ENCODE measurements around the gene ATP8B1.

ATP8B1 gene

DNA sequence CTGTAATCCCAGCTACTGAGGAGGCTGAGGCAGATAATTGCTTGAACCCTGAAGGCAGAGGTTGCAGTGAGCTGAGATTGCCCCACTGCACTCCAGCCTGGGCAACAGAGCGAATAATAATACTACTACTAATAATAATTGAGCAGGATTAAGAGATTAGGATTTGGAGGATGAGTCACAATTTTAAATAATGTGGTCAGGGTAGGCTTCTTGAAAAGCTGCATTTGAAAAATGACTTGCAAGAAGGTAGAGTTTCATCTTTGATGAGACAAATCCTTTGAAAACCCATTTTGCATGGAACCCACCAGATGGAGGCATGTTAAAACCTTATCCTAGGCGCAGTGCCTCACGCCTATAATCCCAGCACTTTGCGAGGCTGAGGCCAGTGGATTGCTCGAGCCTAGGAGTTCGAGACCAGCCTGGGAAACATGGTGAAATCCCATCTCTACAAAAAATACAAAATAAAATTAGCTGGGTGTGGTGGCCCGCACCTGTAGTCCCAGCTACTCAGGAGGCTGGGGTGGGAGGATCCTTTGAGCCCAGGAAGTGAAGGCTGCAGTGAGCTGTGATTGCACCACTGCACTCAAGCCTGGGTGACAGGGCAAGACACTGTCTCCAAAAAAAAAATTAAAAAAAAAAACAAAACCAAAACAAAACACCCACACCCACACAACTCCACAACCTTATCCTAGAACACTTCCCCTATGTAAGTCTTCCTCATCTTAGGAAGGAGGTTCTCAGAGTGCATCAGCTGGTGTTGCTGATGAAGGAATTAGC lies 3.3 kb upstream of the ATP8B1 start:
- peaks cover 11% of the 10 kb centered on the region for H3K4me1 Mint-ChIP-seq

DNA sequence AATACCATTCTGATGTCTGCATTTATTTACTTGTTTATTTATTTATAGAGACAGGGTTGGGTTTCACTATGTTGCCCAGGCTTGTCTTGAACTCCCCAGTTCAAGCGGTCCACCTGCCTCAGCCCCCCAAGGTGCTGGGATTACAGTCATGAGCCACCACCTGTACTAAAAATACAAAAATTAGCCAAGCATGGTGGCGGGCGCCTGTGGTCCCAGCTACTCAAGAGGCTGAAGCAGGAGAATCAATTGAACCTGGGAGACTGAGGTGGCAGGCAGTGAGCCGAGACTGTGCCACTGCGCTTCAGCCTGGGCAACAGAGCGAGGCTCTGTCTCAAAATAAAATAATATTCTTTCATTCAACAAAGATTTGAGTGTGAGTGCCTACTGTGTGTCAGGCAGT lies 2.0 kb upstream of the ATP8B1 start:
- Mint-ChIP-seq H3K9me3 (no peaks in the 10 kb centered on the region), H3K27ac (no peak overlapping the region), H3K27me3 (peaks cover 45% of the 10 kb centered on the region), H3K4me1 (peaks cover 16% of the 10 kb centered on the region), H3K4me3 (no peak overlapping the region), H3K36me3 (no peaks in the 10 kb centered on the region)

More for the DNA sequence above, 3.3 kb upstream of the ATP8B1 start:
- no peak overlapping the region for H3K4me3 Mint-ChIP-seq
- no peak overlapping the region for H3K27ac Mint-ChIP-seq
- no peaks in the 10 kb centered on the region for H3K9me3 Mint-ChIP-seq
- no peaks in the 10 kb centered on the region for H3K36me3 Mint-ChIP-seq
- peaks cover 36% of the 10 kb centered on the region for H3K27me3 Mint-ChIP-seq

DNA sequence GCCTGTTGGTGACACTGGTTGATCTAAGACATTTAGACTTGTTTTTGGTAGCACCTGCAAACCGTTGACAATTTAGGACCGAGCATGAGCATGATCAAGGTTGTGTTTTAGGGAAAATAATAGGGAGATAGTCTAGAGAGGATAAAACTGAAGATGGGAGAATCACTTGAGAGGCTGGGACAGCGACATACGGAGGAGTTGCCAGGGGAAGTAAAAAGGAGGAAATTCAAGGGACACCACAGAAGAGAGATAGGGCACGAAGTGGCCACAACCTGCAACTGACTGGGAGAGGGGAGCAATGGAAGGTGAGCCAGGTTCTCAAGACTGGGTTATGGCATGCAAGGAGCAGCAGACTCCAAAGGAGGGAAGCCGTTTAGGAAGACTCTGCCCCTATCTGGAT lies 1.4 kb upstream of the ATP8B1 start:
- Mint-ChIP-seq H3K4me3 (no peak overlapping the region), H3K27me3 (peaks cover 48% of the 10 kb centered on the region)

DNA sequence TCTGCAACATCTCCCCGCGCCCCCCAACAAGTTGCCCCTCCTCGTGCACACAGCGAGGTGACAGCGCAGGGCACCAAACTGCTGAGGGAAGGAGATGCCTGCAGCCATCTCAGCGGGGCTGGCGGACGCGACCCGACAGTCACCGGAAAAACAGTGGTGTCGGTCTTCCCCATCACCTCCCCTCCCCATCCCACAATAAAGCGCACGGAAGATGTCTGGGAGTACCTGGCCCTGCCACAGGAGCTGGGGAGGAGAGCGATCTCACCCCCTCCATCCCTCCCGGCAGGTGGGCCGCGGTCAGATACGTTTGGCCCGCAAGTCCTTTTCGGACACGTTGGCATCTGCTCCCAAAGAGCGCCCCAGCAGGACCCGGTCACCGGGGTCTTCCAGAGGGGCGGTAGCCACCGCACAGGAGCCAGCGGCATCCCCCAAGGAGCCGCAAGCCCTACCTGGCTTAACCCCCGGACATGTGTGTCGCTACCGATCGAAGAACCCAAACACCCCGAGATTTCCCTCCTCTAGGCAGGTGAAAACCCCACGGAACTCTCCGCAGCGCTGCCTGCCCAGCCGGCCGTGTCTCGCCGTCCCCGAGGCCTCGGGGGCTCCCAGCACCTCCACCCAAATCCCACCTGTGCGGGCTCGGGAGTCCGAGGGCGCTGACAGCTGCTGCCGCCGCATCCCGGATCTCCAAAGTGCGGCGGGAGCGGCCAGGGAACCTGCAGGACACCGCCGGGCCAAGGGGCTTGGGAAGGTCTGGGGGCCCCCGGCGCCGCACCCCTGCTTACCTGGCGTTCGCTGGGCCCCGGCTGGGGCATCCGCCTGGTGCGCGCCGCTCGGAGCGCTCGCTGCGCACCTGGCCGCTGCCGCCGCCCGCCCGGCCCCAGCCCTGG lies 657 bp downstream of the ATP8B1 start:
- Mint-ChIP-seq H3K9me3 (no peaks in the 10 kb centered on the region), H3K4me1 (peaks cover 16% of the 10 kb centered on the region), H3K4me3 (peak overlapping the region; percentile 73), H3K27ac (no peak overlapping the region), H3K27me3 (peaks cover 46% of the 10 kb centered on the region), H3K36me3 (no peaks in the 10 kb centered on the region)

More for the DNA sequence above, 1.4 kb upstream of the ATP8B1 start:
- H3K9me3 Mint-ChIP-seq, result no peaks in the 10 kb centered on the region
- no peaks in the 10 kb centered on the region for H3K36me3 Mint-ChIP-seq
- peaks cover 16% of the 10 kb centered on the region for H3K4me1 Mint-ChIP-seq
- no peak overlapping the region for H3K27ac Mint-ChIP-seq

DNA sequence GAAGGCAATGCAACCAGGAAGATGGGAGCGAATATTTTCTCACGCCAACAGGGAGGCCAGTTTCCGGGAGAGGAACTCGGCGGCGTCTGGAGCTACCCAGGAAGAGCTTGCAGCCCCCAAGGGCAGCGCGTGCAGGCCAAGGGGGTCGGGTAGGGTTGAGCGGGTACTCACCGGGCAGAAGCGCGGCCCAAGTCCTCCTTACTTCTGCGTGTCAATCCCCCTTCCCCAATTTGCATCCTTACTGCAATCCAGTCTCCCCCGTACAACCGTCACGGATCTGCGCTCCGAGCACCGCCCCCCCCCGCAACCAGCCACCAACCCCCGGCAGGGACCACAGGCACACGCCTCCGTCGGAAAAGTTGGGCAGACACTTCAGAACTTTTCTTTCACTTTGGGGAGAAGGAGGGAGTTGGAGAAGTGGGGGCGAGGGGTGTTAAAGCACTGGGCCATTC lies 1.3 kb downstream of the ATP8B1 start:
- Mint-ChIP-seq H3K27ac (no peak overlapping the region), H3K27me3 (peaks cover 43% of the 10 kb centered on the region), H3K36me3 (no peaks in the 10 kb centered on the region), H3K9me3 (no peaks in the 10 kb centered on the region), H3K4me3 (peak overlapping the region; percentile 73), H3K4me1 (peaks cover 16% of the 10 kb centered on the region)

DNA sequence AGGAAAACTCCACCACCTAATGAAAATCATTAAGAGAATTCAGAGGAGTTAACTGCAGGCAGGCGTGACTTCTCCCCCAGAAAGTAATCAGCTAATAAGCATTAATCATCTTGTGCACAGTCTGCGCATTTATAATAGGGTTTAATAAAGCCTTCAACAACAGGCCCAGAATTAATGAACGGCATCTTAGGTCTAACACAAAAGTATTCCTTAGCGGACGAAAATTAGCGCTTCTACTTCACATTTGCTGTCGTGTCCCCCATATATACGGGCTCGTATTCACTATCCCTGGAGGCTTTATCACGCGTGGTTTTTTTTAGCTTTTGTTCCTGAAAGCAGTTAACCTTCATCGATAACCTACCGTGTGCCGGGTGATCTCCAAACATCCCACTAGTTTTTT lies 1.8 kb downstream of the ATP8B1 start:
- H3K9me3 Mint-ChIP-seq, result no peaks in the 10 kb centered on the region
- peak overlapping the region; percentile 47 for H3K4me3 Mint-ChIP-seq
- H3K4me1 Mint-ChIP-seq, result peaks cover 16% of the 10 kb centered on the region
- H3K27me3 Mint-ChIP-seq, result peaks cover 42% of the 10 kb centered on the region
- no peak overlapping the region for H3K27ac Mint-ChIP-seq
- H3K36me3 Mint-ChIP-seq, result no peaks in the 10 kb centered on the region

DNA sequence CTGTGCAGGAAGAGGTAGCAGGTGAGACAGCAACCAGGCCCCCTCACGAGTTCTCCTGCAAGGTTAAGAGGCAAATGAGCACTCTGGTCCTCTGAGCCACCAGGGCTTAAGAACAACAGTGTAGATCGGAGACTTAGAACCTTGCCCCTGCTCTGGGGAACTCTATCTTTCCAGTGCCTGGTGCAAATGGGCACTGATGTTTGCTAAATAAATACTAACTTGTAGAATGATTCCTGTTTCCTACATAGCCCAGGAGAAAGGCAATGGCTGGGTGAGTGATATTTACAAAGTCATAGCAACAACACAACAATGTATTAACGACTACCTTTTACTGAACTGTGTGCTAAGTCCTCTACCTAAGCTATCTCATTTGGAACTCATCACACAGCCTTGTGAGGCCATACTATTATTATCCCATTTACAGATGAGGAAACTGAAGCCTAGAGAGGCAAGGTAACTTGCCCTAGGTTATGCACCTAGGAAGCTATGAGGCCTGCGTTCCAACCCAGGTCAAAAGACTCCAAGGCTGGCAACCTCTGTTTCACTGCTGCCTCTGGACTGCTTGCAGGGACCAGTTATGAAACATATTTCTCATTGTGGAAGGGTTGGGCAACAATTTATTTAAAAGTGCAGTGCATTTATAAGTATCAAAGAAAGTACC lies 4.3 kb downstream of the ATP8B1 start:
- H3K27ac Mint-ChIP-seq, result no peak overlapping the region
- no peak overlapping the region for H3K4me3 Mint-ChIP-seq
- H3K36me3 Mint-ChIP-seq, result no peaks in the 10 kb centered on the region
- H3K9me3 Mint-ChIP-seq, result no peaks in the 10 kb centered on the region
- H3K4me1 Mint-ChIP-seq, result peaks cover 16% of the 10 kb centered on the region
- peaks cover 29% of the 10 kb centered on the region for H3K27me3 Mint-ChIP-seq

DNA sequence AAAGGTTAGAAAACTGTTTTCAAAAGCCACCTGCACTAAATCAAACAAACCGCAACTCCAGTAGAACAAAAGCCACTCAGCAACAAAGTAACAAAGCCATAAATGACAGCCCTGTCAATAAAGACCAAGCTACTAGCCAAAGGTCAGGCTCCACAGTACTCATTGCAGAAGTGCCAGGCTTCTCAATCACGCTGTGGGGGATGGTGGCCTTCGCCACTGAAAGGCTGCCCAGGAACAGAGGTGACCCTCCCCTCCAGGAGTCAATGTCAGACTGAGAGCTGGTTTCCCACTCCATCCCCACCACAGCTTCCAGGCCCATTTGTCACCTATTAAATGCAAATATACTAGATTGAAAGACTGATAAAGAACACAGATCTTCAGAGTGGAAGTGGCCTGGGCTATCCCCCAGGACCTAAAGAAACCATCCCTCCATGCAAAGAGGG lies 5.9 kb downstream of the ATP8B1 start:
- Mint-ChIP-seq H3K4me3 (no peak overlapping the region), H3K27ac (no peak overlapping the region), H3K27me3 (peaks cover 29% of the 10 kb centered on the region), H3K9me3 (no peaks in the 10 kb centered on the region), H3K4me1 (peaks cover 13% of the 10 kb centered on the region), H3K36me3 (no peaks in the 10 kb centered on the region)

DNA sequence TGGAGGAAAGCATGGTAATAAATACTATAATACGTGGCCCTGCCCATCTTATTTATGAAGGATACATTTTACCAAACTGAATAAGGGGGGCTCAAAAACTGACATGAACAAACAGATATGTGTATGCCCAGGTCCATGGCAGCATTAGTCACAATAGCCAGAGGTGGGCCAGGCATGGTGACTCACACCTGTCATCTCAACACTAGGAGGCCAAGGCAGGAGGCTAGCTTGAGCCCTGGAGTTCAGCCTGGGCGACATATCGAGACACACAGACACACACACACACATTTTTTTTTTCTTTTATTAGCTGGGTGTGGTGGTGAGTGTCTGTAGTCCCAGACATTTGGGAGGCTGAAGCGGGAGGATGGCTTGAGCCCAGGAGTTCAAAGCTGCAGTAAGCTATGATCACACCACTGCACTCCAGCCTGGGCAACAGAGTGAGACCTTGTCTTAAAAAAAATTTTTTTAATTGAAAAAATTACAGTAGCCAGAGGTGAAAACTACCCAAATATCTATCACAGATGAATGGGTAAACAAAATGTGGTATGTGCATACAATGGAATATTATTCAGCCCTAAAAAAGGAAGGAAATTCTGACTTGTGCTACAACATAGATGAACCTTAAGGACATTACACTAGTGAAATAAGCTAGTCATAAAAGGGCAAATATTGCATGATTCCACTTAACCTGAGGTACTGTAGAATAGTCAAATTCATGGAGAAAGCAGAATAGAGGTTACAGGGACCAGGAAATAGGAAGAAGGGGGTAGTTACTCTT lies 8.0 kb downstream of the ATP8B1 start:
- Mint-ChIP-seq H3K4me3 (no peak overlapping the region), H3K36me3 (no peaks in the 10 kb centered on the region), H3K4me1 (no peaks in the 10 kb centered on the region), H3K27ac (no peak overlapping the region), H3K9me3 (no peaks in the 10 kb centered on the region), H3K27me3 (peaks cover 12% of the 10 kb centered on the region)

DNA sequence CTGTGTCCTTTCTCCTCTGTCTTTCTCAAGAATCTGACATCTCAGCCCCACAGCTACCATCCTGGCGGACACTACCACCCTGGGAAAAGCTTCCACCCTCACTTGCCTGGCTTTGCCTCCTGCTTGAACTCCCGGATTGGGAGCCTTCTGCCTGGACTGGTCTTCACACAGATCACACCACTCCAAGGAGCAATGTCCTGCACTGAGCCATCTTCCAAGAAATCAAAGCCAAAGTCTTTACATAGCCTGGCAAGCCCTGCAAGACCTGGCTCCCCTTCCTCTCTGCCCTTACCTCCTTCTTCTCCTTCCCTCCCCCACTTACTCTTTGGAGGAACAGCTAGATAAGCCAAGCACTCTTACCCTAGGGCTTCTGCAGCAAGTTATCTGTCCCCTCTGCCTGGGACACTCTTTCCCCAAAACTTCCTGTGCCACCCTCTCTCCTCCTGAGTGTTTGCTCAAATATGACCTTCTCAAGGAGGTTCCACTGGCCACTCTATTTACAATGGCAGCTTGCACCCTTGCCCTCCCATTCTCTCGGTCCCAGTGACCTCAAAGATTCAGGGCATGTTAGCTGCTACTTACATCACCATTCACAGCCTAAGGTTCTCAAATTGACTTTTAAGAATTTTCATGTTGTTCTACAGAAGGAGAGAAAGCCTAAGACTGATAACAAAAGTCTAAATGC lies 9.7 kb downstream of the ATP8B1 start:
- Mint-ChIP-seq H3K27me3 (peaks cover 6% of the 10 kb centered on the region), H3K27ac (no peak overlapping the region), H3K9me3 (no peaks in the 10 kb centered on the region), H3K4me3 (no peak overlapping the region), H3K36me3 (no peaks in the 10 kb centered on the region), H3K4me1 (no peaks in the 10 kb centered on the region)

DNA sequence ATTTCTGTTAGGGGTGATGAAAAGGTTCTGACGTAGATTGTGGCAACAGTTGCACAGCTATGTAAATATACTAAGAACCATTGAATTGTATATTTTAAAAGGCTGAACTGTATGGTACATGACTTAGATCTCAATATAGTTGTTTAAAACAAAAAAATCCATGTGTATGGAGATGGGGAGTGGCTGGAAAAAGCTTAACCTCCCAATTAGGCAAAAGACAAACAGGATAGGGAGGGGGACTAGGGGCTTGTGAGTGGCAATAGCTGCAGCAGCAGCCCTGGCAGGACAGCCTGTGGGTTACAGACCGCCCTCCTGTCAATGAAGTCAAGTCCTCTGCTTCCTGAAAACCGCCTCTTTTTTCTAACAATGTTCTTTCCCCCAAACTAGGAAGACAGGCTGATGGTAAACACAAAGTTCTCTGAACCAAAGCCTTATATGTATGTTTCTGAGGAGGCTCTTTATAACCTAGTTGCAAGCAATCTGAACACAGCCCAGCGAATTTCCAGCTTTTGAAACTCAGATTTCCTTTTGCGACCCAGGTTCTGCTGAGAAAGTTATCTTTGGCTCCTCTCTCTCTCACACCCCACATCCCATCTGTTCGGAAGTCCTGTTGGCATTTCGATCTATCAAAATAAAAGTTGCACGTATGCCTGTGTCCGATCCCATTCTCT lies 10.3 kb downstream of the ATP8B1 start:
- no peaks in the 10 kb centered on the region for H3K4me1 Mint-ChIP-seq
- H3K9me3 Mint-ChIP-seq, result no peaks in the 10 kb centered on the region
- no peak overlapping the region for H3K4me3 Mint-ChIP-seq
- no peaks in the 10 kb centered on the region for H3K36me3 Mint-ChIP-seq
- peaks cover 3% of the 10 kb centered on the region for H3K27me3 Mint-ChIP-seq
- no peak overlapping the region for H3K27ac Mint-ChIP-seq

DNA sequence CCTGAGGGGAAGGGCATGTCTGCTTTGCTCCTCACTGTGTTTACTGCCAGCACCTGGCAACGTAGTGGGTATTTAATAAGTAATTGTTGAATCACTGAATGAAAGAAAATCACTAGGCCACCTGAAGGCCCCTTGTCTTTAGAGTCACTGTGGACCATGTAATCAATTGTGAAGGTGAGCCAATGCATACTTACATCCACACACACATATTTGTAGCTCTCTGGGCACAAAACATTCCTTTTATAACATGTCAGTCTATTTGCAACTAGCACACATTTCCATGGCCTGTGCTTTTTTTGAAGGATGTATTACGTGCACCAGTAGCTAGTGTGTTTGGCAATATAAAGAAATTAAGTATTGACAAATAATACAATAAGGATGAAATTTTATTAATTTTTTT lies 11.2 kb downstream of the ATP8B1 start:
- Mint-ChIP-seq H3K27me3 (peaks cover 3% of the 10 kb centered on the region), H3K9me3 (no peaks in the 10 kb centered on the region), H3K4me1 (no peaks in the 10 kb centered on the region), H3K36me3 (no peaks in the 10 kb centered on the region), H3K4me3 (no peak overlapping the region), H3K27ac (no peak overlapping the region)

DNA sequence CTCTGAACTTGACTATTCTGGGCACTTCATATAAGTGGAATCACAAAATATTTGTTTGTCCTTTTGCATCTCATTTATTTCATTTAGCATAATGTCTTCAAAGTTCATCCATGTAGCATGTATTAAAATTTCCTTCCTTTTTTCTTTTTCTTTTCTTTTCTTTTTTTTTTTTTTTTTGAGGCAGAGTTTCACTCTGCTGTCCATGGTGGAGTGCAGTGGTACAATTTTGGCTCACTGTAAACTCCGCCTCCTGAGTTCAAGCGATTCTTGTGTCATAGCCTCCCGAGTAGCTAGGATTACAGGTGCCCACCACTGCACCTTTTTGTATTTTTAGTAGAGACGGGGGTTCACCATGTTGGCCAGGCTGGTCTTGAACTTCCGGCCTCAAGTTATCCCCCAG lies 11.9 kb downstream of the ATP8B1 start:
- H3K27me3 Mint-ChIP-seq, result peaks cover 3% of the 10 kb centered on the region
- H3K27ac Mint-ChIP-seq, result no peak overlapping the region
- H3K9me3 Mint-ChIP-seq, result no peaks in the 10 kb centered on the region
- H3K36me3 Mint-ChIP-seq, result no peaks in the 10 kb centered on the region
- H3K4me1 Mint-ChIP-seq, result no peaks in the 10 kb centered on the region
- H3K4me3 Mint-ChIP-seq, result no peak overlapping the region

DNA sequence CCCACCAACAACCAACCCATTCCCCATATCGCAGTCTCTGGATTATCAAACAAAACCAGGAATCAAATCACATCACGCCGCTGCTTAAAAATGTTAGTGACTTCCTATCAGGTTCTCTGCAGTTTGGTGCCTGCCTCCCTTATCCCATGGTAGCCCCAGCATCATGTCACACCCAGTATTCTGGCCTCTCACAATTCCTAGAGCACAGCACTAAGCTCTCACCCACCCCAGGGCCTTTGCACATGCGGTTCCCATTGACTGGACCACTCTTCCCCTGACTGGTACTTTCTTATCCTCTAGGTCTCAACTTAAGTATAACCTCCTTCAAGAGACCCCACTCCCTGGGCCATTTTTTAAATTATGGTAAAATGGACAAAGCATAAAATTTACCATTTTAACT lies 12.8 kb downstream of the ATP8B1 start:
- Mint-ChIP-seq H3K27me3 (peaks cover 3% of the 10 kb centered on the region), H3K4me3 (no peak overlapping the region), H3K36me3 (no peaks in the 10 kb centered on the region), H3K9me3 (no peaks in the 10 kb centered on the region), H3K27ac (no peak overlapping the region), H3K4me1 (no peaks in the 10 kb centered on the region)
